Mucosa of stomach (tissue), 1 donor: Measurements from ENCODE around the gene TMEM131L.

ENCODE experiments used
- H3K27me3 ChIP-seq: one replicate; pipeline ENCODE4 v1.7.0; 2013; ENCODE audit warnings: mild to moderate bottlenecking, low read length; ENCODE audit not compliant: control insufficient read depth, insufficient read depth
- H3K36me3 ChIP-seq: one replicate; pipeline ENCODE4 v1.7.0; 2013; ENCODE audit warnings: low read length; ENCODE audit not compliant: control insufficient read depth, insufficient read depth
- H3K4me1 ChIP-seq: one replicate; pipeline ENCODE4 v1.7.0; 2013; ENCODE audit warnings: mild to moderate bottlenecking, low read length; ENCODE audit not compliant: control insufficient read depth, insufficient read depth
- H3K4me3 ChIP-seq: one replicate; pipeline ENCODE4 v1.7.0; 2013; ENCODE audit warnings: low read length
- H3K9ac ChIP-seq: one replicate; pipeline ENCODE4 v1.7.0; 2013; ENCODE audit warnings: mild to moderate bottlenecking, low read length, moderate library complexity
- H3K9me3 ChIP-seq: one replicate; pipeline ENCODE4 v1.7.0; 2013; ENCODE audit warnings: mild to moderate bottlenecking, low read length, moderate library complexity; ENCODE audit not compliant: control insufficient read depth
- donor health status: Pancreatic carcinoma.

Gene TMEM131L

DNA sequence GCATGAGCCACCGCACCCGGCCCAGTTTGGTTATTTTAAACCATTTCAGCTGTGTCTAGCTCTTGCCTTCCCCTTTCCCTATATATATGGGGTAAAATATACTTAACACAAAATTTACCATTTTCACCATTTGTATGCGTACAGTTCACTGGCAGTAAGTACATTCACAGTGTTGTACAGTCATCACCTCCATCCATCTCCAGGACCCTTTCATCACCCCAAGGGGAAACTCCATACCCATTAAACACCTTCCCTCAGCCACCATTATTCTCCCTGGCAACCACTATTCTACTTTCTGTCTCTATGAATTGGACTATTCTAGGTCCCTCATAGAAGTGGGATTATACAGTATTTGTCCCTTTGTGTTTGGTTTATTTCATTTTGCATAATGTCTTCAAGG is 106.4 kb downstream of the TMEM131L start:
- H3K27me3 ChIP-seq, result no peaks in the 10 kb centered on the region
- H3K4me3 ChIP-seq, result no peak overlapping the region
- no peak overlapping the region for H3K9ac ChIP-seq
- peaks cover 11% of the 10 kb centered on the region for H3K4me1 ChIP-seq
- H3K9me3 ChIP-seq, result no peaks in the 10 kb centered on the region
- H3K36me3 ChIP-seq, result no peaks in the 10 kb centered on the region

DNA sequence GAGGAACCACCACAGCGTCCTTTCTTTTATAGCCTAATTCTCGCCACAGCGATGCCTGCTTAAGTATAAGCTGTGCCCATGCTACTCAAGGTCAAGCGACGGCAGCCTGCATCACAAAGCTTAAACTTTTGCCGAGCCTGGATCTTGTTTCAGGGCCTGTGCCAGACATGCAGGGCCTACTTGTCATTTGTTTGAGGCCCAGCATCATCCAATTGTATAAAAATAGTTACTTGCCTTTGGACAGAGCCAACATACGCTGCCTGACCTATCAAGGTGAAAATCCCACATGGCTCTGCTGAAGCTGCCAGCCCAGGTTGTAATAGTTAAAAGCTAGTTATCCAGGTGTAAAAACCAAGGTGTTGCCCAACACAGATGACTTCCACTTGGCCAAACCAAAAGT is 107.1 kb downstream of the TMEM131L start:
- no peaks in the 10 kb centered on the region for H3K9me3 ChIP-seq
- H3K4me1 ChIP-seq, result peaks cover 11% of the 10 kb centered on the region
- no peaks in the 10 kb centered on the region for H3K27me3 ChIP-seq
- no peak overlapping the region for H3K9ac ChIP-seq
- no peaks in the 10 kb centered on the region for H3K36me3 ChIP-seq
- H3K4me3 ChIP-seq, result no peak overlapping the region

DNA sequence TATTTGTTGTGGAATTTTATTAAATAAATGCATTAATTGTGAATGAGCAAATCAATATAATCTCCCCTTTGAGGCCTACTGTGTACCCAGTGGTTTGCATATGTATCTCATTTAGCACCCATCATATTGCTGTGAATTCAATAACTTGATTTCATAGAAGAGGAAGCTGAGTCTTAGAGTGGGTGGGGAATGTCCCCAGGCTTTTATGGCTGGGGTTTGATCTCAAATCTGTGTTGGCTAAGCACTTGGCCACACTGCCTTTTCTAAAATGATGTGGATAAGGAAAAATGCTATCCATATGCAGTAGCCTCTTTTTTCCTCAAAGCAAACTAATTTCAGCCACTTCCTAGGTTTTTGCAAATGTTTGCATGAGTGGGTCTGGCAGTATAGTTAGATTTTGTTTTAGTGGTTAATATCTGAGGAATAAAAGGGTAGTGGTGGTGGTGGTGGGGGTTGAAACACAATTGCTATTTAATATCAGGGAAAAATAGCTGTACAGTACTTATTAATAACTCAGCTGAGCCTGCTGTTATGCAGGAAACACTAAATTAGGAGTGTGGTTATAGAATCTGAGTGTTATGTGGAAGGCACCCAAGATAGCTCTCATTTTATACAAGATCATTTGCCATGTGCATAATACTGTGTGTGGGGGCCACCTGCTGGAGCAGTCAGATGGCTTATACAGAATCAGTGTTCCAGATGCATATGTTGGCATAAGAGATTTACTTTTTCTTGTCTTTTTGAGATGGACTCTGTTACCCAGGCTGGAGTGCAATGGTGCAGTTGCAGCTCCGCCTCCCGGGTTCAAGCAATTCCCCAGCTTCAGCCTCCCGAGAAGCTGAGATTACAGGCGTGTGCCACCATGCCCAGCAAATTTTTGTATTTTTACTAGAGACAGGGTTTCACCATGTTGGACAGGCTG is 108.0 kb downstream of the TMEM131L start:
- Histone ChIP-seq H3K9me3 (no peaks in the 10 kb centered on the region), H3K4me1 (peaks cover 11% of the 10 kb centered on the region), H3K4me3 (no peak overlapping the region), H3K9ac (no peak overlapping the region), H3K36me3 (no peaks in the 10 kb centered on the region), H3K27me3 (no peaks in the 10 kb centered on the region)

DNA sequence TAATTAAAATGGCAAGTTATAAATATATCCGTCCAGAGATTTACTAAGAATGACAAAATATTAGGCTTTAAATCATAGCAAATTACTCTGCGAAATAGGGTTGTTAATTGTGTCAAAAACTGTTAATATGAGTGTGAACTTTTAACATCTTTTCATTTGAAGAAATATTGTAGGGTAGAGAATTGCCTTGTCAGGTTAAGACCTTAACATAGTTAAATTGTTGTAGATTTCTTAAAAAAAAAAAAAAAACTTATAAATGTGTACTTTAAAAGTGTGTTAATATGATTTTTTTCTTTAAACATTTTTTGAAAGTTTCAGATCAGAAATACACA is 110.2 kb downstream of the TMEM131L start:
- Histone ChIP-seq H3K4me3 (no peak overlapping the region), H3K36me3 (no peaks in the 10 kb centered on the region), H3K27me3 (no peaks in the 10 kb centered on the region), H3K4me1 (peaks cover 11% of the 10 kb centered on the region), H3K9me3 (no peaks in the 10 kb centered on the region), H3K9ac (no peak overlapping the region)

DNA sequence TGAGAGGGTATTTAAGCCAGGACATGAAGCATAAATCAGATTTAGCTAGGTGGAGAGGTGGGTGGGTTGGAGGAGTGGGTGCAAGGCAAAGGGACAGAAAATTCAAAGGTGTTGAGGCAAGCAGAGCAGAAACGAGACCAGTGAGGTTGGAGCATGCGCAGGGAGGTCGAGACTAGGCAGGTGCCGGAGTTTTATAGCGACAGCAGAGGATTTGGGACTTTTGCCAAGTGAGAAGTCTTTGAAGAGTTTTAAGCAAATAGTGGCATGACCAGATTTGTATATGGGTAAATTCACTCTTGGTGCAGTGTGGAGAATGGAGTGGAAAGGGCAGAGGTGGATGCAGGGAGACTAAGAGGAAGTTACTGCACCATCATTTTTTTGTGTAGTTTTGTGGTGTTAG is 110.9 kb downstream of the TMEM131L start:
- no peaks in the 10 kb centered on the region for H3K36me3 ChIP-seq
- H3K4me1 ChIP-seq, result peaks cover 11% of the 10 kb centered on the region
- no peaks in the 10 kb centered on the region for H3K9me3 ChIP-seq
- no peak overlapping the region for H3K9ac ChIP-seq
- H3K4me3 ChIP-seq, result no peak overlapping the region
- H3K27me3 ChIP-seq, result no peaks in the 10 kb centered on the region

DNA sequence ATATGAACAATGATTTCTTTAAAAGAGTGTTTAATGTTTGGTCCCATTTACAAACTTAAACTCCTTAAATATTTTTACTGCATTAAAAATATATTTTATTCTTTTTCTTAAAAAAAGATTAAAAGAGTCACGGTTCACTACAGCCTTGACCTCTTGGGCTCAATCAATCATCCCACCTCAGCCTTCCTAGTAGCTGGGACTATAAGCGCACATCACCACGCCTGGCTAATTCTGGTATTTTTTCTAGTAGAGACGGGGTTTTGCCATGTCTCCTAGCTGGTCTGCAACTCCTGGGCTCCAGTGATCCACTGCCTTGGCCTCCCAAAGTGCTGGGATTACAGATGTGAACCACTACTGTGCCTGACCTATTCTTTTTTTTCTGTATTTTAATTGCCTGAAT is 113.2 kb downstream of the TMEM131L start:
- no peak overlapping the region for H3K9ac ChIP-seq
- peaks cover 11% of the 10 kb centered on the region for H3K4me1 ChIP-seq
- H3K36me3 ChIP-seq, result no peaks in the 10 kb centered on the region
- no peaks in the 10 kb centered on the region for H3K27me3 ChIP-seq
- H3K9me3 ChIP-seq, result no peaks in the 10 kb centered on the region
- no peak overlapping the region for H3K4me3 ChIP-seq

DNA sequence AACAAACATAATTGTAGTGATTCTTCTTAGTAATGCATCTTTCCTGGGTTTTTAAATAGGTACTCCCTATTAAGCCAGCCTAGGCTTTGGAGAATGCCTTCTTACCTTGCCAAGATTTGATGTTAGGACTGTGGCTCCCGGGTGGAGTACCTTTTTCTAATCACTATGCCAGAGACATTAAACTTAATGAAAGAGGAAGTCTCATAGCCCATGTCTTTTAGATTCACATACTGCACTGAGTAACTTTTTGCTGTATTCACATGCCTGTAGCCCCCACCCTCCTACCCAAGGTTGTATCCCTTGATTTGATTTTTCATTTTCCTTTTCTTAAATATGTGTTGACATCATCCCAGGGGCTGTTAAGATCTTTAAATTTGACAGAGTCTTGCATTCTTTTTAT is 113.7 kb downstream of the TMEM131L start:
- Histone ChIP-seq H3K36me3 (no peaks in the 10 kb centered on the region), H3K27me3 (no peaks in the 10 kb centered on the region), H3K9me3 (no peaks in the 10 kb centered on the region), H3K9ac (no peak overlapping the region), H3K4me3 (no peak overlapping the region), H3K4me1 (peaks cover 10% of the 10 kb centered on the region)

DNA sequence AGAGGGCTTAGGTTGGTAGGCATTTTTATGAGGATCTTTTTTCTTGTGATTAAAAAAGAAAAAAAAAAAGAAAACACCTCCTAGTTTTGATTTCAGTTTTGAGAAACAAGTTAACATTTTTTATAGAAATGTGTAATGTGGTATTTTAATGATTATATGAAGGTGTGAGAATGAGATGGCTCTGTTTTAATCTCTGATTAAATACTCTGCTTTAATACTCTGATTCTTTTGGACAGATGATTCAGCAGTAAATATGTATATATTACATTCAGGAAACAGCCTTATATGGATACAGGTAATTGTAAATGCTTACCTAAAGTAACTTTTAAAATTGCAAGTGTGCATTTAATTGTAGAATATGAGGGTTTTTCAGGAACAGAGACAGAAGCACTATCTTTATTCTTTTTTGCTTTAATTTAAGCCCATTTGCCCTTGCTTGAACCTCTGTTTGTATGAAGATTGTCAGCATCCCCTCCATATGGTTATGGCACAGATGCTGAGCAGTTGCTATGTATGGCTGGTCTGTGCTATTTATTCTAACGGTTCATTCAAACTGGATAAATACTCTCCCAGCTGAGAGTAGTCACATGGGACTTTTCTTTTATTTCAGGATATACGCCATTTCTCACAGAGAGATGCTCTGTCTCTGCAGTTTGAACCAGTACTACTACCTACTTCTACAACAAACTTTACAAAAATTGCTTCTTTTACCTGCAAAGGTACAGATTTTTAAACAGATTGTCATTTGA is 117.0 kb downstream of the TMEM131L start:
- no peaks in the 10 kb centered on the region for H3K27me3 ChIP-seq
- no peak overlapping the region for H3K4me3 ChIP-seq
- no peaks in the 10 kb centered on the region for H3K36me3 ChIP-seq
- H3K9me3 ChIP-seq, result no peaks in the 10 kb centered on the region
- H3K4me1 ChIP-seq, result no peaks in the 10 kb centered on the region
- H3K9ac ChIP-seq, result no peak overlapping the region

DNA sequence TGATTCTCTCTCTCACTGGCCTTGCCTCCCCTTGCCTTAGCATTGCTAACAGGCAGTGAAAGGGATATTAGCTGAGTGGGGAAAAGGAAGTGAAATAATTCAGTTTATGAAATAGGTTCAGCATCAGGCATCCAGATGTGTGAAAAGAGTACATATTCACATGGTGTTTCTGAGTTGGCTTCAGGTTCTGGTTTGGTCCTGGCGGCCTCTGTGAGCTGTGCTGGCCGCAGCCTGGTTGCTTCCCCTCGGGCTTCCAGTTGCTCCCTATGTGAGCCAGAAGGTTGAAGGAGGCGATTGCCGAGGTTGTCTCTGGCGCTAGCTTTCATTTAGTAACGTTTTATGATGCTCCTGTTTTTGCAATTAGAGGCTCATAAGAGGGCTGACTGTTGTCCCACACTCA is 118.9 kb downstream of the TMEM131L start:
- Histone ChIP-seq H3K4me3 (no peak overlapping the region), H3K9ac (no peak overlapping the region), H3K9me3 (no peaks in the 10 kb centered on the region), H3K4me1 (no peaks in the 10 kb centered on the region), H3K27me3 (no peaks in the 10 kb centered on the region), H3K36me3 (no peaks in the 10 kb centered on the region)

DNA sequence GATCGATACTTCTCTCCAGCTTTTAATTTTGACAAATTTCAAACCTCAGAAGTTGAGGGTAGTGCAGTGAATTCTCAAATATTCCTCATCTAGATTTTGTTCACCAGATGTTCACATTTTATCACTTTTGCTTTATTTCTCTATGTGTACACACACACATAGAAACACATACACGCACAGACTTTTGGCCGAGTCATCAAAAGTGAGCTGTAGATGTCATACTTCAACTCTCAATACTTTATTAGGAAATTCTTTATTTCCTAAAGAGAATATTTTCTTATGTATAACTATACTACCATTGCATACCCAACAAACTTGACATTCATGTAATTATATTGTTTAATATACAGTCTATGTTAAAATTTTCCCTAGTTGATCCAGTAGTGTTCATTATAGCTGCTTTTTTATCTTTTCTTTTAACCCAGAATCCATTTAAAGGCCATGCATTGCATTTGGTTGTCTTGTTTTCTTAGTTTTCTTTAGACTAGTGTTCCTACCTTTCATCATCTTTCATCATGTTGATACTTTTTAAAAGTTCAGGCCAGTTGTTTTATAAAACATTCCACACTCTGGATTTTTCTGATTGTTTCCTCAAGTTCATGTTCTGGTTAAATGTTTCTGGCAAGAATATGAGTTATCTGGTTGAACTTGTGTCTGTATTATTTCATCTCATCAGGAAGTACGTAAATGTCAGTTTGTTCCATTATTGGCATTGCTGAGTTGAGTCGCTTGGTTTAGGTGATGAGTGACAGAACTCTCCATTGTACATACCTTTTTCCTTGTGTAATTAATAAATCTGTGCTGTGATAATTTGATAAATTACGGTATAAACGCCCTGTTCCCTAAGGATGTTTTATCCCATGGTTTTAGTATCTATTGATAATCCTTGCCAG is 123.8 kb downstream of the TMEM131L start:
- H3K4me3 ChIP-seq, result no peak overlapping the region
- no peaks in the 10 kb centered on the region for H3K27me3 ChIP-seq
- H3K36me3 ChIP-seq, result no peaks in the 10 kb centered on the region
- no peaks in the 10 kb centered on the region for H3K9me3 ChIP-seq
- H3K4me1 ChIP-seq, result no peaks in the 10 kb centered on the region
- H3K9ac ChIP-seq, result no peak overlapping the region

DNA sequence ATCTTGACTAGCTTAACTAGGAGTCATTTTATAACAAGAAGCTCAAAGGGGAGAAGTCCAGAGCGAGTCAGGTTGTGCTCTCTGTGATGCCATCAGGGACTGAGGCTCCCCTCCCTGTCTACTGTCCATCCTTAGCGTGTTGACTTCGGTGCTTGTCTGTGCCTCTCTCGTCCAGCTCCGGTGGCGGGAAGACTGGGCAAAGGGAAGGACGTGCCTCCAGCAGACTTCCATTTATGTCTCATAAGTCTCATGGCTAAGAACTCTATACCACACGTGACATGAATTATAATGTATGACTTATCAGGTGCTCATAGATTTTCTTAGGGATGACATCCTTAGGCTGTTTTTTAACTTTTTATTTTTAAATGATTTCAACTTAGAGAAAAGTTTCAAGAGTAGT is 125.3 kb downstream of the TMEM131L start:
- Histone ChIP-seq H3K27me3 (no peaks in the 10 kb centered on the region), H3K9me3 (no peaks in the 10 kb centered on the region), H3K4me3 (no peak overlapping the region), H3K9ac (no peak overlapping the region), H3K4me1 (no peaks in the 10 kb centered on the region), H3K36me3 (no peaks in the 10 kb centered on the region)

DNA sequence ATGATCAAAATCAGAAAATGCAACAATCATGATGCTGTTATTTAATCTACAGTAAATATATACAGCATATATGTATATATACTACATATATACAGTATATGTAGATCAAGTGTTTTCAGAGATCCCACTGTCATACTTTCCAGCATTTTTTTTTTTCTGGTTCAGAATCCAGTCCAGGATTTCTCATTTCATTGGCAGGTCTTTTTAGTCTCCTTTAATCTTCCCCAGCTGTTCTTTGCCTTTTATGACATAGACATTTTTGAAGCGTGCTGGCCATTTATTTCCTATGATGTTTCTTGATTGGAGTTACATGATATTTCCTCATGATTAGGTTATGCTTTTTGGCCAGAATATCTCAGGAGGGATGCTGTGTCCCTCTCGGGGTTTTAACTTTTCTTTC is 125.9 kb downstream of the TMEM131L start:
- no peak overlapping the region for H3K4me3 ChIP-seq
- H3K4me1 ChIP-seq, result no peaks in the 10 kb centered on the region
- no peaks in the 10 kb centered on the region for H3K9me3 ChIP-seq
- H3K9ac ChIP-seq, result no peak overlapping the region
- H3K36me3 ChIP-seq, result no peaks in the 10 kb centered on the region
- H3K27me3 ChIP-seq, result no peaks in the 10 kb centered on the region
